ENCODE measurements around the gene MPZL3.
A peak's percentile ranks its signal among the peaks of the same experiment; 100 is the strongest.

MPZL3 gene

GRCh38 chr11:118245936-118246562, 6.1 kb downstream of the MPZL3 start:
- Mint-ChIP-seq H3K27me3 (no peaks in the 10 kb centered on the region), H3K9me3 (peaks cover 10% of the 10 kb centered on the region), H3K4me3 (peak overlapping the region; percentile 16), H3K4me1 (peaks cover 88% of the 10 kb centered on the region), H3K27ac (peak overlapping the region; percentile 52), H3K36me3 (peaks cover 18% of the 10 kb centered on the region)

DNA sequence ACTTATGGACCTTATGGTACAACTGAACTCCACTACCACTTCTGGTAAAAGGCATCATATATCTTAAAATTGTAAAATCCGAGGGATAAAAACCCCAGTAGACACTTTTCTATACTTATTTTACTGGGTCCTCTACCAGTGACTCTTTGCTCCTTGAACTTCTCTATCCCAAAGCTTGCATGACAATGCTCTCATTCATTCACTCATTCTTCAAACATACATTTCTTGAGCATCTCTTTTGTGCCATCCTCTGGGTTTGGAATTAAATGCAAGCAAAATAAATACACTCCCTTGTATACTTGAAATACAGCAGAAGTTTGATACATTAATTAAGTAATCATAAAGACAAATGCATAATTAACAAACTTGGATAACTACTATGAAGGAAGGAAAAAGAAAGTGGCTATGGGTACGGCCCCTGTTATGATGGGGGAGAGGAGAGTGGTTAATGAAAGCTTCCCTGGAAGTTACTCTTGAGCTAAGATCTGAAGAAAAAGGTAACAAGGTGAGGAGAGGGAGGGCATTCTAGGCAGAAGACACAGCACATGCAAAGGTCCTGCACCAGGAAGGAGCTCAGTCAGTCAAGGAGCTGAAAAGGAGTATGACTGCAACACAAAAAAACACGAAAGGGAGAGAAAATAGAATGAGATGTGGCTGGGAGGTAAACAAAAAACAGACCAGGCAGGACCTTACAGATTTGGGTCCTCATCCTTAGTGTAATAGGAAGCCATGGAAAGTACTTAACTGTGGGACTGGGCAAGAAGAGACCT, 8.0 kb downstream of the MPZL3 start:
- H3K36me3 Mint-ChIP-seq = peaks cover 21% of the 10 kb centered on the region
- H3K9me3 Mint-ChIP-seq = peaks cover 10% of the 10 kb centered on the region
- peaks cover 86% of the 10 kb centered on the region for H3K4me1 Mint-ChIP-seq
- peak overlapping the region; percentile 62 for H3K4me3 Mint-ChIP-seq
- H3K27me3 Mint-ChIP-seq = no peaks in the 10 kb centered on the region
- H3K27ac Mint-ChIP-seq = peak overlapping the region; percentile 98

DNA sequence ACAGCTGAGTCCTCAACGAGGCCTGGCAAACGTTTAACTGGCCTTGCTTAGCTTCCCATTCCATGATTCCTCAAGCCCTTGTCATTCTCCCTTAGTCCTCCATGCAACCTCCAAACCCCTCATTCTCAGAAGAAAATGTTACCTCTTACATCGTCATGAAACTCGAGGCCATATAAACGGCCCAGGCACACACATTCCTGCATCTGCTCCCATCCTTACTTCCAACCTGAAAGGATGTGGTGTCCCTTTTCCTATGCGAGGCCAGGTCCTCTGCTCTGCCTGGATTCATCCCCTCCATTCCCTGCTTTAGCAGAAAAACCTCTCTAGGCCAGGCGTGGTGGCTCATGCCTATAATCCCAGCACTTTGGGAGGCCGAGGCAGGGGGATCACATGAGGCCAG, 9.0 kb downstream of the MPZL3 start:
- Mint-ChIP-seq H3K27ac (peak overlapping the region; percentile 98), H3K9me3 (peaks cover 10% of the 10 kb centered on the region), H3K27me3 (no peaks in the 10 kb centered on the region), H3K4me1 (peaks cover 87% of the 10 kb centered on the region), H3K36me3 (peaks cover 31% of the 10 kb centered on the region), H3K4me3 (peak overlapping the region; percentile 72)

DNA sequence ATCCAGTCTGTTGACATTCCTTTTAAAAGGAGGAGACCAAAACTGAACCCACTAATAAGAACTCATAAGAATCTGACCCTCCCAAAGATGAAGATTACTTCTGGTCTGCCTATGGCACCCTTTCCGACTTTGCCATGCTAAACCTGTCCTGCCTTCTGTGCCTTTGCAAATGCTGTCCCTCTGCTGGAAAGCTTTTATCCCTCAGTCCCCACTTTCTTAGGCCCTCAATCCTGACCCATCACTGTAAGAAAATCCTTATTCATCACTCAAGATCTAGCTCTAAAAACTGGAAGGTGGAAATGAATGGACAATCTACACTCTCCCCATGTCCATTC, 10.4 kb downstream of the MPZL3 start:
- H3K36me3 Mint-ChIP-seq = peaks cover 32% of the 10 kb centered on the region
- H3K27ac Mint-ChIP-seq = peak overlapping the region; percentile 98
- peaks cover 5% of the 10 kb centered on the region for H3K9me3 Mint-ChIP-seq
- H3K27me3 Mint-ChIP-seq = no peaks in the 10 kb centered on the region
- peaks cover 88% of the 10 kb centered on the region for H3K4me1 Mint-ChIP-seq
- peak overlapping the region; percentile 87 for H3K4me3 Mint-ChIP-seq

GRCh38 chr11:118240999-118241763, 11.0 kb downstream of the MPZL3 start:
- Mint-ChIP-seq H3K27ac (peak overlapping the region; percentile 98), H3K27me3 (no peaks in the 10 kb centered on the region), H3K9me3 (peaks cover 5% of the 10 kb centered on the region), H3K4me3 (peak overlapping the region; percentile 87), H3K4me1 (peaks cover 88% of the 10 kb centered on the region), H3K36me3 (peaks cover 35% of the 10 kb centered on the region)

DNA sequence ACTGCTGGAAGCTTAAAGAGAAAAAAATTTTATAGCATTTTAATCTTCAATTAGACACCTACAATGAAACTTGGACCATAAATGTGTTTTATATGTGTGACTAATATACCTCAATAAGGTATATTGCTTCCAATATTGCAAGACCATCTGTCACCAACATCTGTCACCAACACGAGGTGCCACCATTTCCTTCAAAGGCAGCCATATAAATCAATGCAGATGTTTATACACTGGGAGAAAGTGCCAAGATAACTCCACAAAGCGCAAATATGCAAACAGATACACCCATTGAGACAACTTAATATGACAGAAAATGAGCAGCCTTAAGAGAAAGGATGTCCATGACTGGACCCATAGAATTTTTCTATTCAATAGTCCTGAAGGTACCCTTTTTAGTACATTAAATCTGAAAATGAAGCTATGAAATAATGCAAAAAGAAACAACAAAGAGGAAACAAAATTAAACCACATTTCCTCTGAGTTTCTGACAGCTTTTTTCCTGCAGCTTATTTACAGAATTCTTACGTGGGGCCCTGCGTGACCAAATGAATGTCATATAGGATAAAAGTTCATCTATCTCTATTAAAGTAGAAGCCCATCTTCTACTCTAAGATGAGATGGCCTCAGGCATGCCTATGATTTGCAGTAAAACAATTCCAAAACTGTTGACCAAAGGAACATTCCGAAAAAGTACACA, 12.5 kb downstream of the MPZL3 start:
- H3K36me3 Mint-ChIP-seq = peaks cover 44% of the 10 kb centered on the region
- H3K27ac Mint-ChIP-seq = peak overlapping the region; percentile 98
- H3K4me1 Mint-ChIP-seq = peaks cover 89% of the 10 kb centered on the region
- H3K27me3 Mint-ChIP-seq = no peaks in the 10 kb centered on the region
- H3K9me3 Mint-ChIP-seq = peaks cover 5% of the 10 kb centered on the region
- peak overlapping the region; percentile 87 for H3K4me3 Mint-ChIP-seq

GRCh38 chr11:118238929-118239328, 13.2 kb downstream of the MPZL3 start:
- Mint-ChIP-seq H3K27ac (peak overlapping the region; percentile 82), H3K36me3 (peaks cover 45% of the 10 kb centered on the region), H3K4me1 (peaks cover 89% of the 10 kb centered on the region), H3K9me3 (no peaks in the 10 kb centered on the region), H3K27me3 (no peaks in the 10 kb centered on the region), H3K4me3 (peak overlapping the region; percentile 87)

DNA sequence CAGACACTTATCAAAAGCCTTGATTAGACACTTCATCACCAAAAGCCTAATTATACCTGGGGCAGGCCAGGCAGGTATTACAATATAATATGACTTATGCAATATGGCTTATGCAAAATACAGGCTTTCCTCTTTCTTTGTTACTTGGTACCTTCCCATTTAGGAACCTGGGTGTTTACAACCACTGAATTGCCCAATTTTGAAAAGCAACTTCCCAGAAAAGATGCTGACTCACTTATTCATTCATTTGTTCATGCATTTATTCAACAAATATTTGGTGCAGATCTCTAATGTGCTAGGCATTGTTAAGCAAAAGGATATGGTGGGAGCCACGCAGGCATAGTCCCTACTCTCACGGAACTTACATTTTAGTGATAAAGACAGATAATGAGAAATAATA, 13.7 kb downstream of the MPZL3 start:
- Mint-ChIP-seq H3K9me3 (no peaks in the 10 kb centered on the region), H3K36me3 (peaks cover 46% of the 10 kb centered on the region), H3K4me3 (peak overlapping the region; percentile 87), H3K27ac (peak overlapping the region; percentile 82), H3K4me1 (peaks cover 89% of the 10 kb centered on the region), H3K27me3 (no peaks in the 10 kb centered on the region)

GRCh38 chr11:118236170-118236569, 16.0 kb downstream of the MPZL3 start:
- Mint-ChIP-seq H3K9me3 (no peaks in the 10 kb centered on the region), H3K36me3 (peaks cover 51% of the 10 kb centered on the region), H3K27ac (peak overlapping the region; percentile 89), H3K27me3 (no peaks in the 10 kb centered on the region), H3K4me1 (peaks cover 72% of the 10 kb centered on the region), H3K4me3 (peak overlapping the region; percentile 68)

GRCh38 chr11:118234833-118235232, 17.3 kb downstream of the MPZL3 start:
- H3K27ac Mint-ChIP-seq = peak overlapping the region; percentile 97
- H3K4me3 Mint-ChIP-seq = no peak overlapping the region
- H3K36me3 Mint-ChIP-seq = peaks cover 47% of the 10 kb centered on the region
- no peaks in the 10 kb centered on the region for H3K27me3 Mint-ChIP-seq
- H3K9me3 Mint-ChIP-seq = no peaks in the 10 kb centered on the region
- peaks cover 62% of the 10 kb centered on the region for H3K4me1 Mint-ChIP-seq

- Mint-ChIP-seq H3K27ac (peak overlapping the region; percentile 97), H3K27me3 (no peaks in the 10 kb centered on the region), H3K36me3 (peaks cover 49% of the 10 kb centered on the region), H3K9me3 (no peaks in the 10 kb centered on the region), H3K4me3 (peak overlapping the region; percentile 64), H3K4me1 (peaks cover 54% of the 10 kb centered on the region)
These were observed 18.3 kb downstream of the MPZL3 start for GRCh38 chr11:118233850-118234249.

DNA sequence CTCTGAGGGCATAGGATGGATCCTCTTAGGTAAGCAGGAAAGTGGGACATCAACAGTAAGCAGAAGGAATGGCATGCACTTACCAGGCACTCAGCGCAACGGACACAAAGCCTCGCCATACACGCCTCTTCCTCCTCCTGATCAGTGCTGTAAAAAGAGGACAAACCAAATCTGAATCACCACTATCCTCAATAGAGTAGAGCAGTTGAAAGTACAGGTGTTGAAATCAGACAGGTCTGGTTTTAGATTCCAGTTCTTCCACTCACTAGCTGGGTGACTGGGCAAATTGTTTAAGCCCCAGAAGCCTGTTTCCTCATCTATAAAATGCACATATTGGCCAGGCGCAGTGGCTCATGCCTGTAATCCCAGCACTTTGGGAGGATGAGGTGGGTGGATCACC, 18.8 kb downstream of the MPZL3 start:
- peaks cover 49% of the 10 kb centered on the region for H3K4me1 Mint-ChIP-seq
- H3K27me3 Mint-ChIP-seq = no peaks in the 10 kb centered on the region
- H3K4me3 Mint-ChIP-seq = peak overlapping the region; percentile 76
- H3K27ac Mint-ChIP-seq = peak overlapping the region; percentile 97
- no peaks in the 10 kb centered on the region for H3K9me3 Mint-ChIP-seq
- H3K36me3 Mint-ChIP-seq = peaks cover 47% of the 10 kb centered on the region

DNA sequence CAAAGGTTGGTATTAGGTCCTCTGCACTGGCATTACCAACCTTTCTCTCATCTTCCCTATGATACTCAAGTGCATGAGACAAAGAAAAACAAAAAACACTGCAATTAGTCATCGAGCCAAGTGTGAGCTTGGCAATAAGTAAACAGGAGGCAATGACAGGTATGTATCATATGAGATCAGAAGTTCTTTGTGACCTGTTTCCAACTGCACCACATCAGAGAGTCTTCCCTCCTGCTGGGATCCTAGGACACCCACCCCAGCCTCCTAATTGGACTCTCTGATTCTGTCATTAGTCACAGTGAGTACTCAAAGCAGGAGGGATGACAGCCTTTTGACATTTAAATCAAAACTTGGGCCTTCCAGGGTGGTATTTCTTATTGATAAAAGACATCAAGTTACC, 19.5 kb downstream of the MPZL3 start:
- H3K36me3 Mint-ChIP-seq = peaks cover 51% of the 10 kb centered on the region
- H3K4me3 Mint-ChIP-seq = peak overlapping the region; percentile 76
- peaks cover 42% of the 10 kb centered on the region for H3K4me1 Mint-ChIP-seq
- no peaks in the 10 kb centered on the region for H3K27me3 Mint-ChIP-seq
- H3K27ac Mint-ChIP-seq = peak overlapping the region; percentile 97
- H3K9me3 Mint-ChIP-seq = no peaks in the 10 kb centered on the region

- H3K4me3 Mint-ChIP-seq = no peak overlapping the region
- H3K27me3 Mint-ChIP-seq = no peaks in the 10 kb centered on the region
- H3K27ac Mint-ChIP-seq = no peak overlapping the region
- peaks cover 33% of the 10 kb centered on the region for H3K4me1 Mint-ChIP-seq
- no peaks in the 10 kb centered on the region for H3K9me3 Mint-ChIP-seq
- H3K36me3 Mint-ChIP-seq = peaks cover 55% of the 10 kb centered on the region
These were observed 20.7 kb downstream of the MPZL3 start for GRCh38 chr11:118231461-118231860.

- Mint-ChIP-seq H3K9me3 (no peaks in the 10 kb centered on the region), H3K4me3 (no peak overlapping the region), H3K36me3 (peaks cover 55% of the 10 kb centered on the region), H3K27me3 (no peaks in the 10 kb centered on the region), H3K27ac (no peak overlapping the region), H3K4me1 (peaks cover 29% of the 10 kb centered on the region)
These were observed 22.1 kb downstream of the MPZL3 start for GRCh38 chr11:118230088-118230487.

All from activated naive CD4-positive, alpha-beta T cell treated with anti-CD3 and anti-CD28 coated beads, Interleukin-2, amount 50 U/mL, for 24 hours (primary cell).